OCI-LY3 (cell line): ENCODE results near the gene SIX2.

Experiments
- EZH2phosphoT487 ChIP-seq: fragments of 200-600 bp; shearing (Covaris generic); IDR thresholded peaks from 2 replicates; pipeline ENCODE4 v1.6.1; 2018; ENCODE audit warnings: antibody characterized with exemption, mixed run types, low read depth
- TF ChIP-seq, protein P1 (sequence below): fragments of 200-600, 300-600 bp; sonication (generic); IDR thresholded peaks from 2 replicates; pipeline ENCODE4 v1.5.1; 2014; ENCODE audit warnings: antibody characterized with exemption, low read length, low read depth

DNA sequence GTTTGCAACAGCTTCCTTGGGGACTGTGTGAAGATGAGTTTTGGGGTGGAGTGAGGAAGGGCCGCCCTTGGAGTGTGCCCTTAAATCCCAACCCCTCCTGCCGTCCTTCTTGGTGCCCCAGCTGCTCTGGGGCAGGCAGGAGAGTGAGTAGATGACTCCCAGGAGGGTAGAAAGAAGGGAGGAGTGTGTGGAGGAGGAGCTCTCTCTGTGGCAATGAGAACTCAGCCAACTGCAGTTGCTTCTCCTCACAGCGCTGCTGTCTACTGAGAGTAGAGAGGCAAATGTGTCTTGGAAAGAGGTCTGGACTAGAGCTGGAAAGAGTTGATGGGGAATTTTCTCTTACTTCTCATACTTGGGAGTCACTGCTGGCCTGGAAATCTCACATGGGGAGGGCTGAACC is 21.8 kb upstream of the SIX2 start:
- TF ChIP-seq, protein P1, sequence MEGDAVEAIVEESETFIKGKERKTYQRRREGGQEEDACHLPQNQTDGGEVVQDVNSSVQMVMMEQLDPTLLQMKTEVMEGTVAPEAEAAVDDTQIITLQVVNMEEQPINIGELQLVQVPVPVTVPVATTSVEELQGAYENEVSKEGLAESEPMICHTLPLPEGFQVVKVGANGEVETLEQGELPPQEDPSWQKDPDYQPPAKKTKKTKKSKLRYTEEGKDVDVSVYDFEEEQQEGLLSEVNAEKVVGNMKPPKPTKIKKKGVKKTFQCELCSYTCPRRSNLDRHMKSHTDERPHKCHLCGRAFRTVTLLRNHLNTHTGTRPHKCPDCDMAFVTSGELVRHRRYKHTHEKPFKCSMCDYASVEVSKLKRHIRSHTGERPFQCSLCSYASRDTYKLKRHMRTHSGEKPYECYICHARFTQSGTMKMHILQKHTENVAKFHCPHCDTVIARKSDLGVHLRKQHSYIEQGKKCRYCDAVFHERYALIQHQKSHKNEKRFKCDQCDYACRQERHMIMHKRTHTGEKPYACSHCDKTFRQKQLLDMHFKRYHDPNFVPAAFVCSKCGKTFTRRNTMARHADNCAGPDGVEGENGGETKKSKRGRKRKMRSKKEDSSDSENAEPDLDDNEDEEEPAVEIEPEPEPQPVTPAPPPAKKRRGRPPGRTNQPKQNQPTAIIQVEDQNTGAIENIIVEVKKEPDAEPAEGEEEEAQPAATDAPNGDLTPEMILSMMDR, result no peak
- TF ChIP-seq EZH2phosphoT487, result no peak
